ENCODE results near the gene LYPD6.

DNA sequence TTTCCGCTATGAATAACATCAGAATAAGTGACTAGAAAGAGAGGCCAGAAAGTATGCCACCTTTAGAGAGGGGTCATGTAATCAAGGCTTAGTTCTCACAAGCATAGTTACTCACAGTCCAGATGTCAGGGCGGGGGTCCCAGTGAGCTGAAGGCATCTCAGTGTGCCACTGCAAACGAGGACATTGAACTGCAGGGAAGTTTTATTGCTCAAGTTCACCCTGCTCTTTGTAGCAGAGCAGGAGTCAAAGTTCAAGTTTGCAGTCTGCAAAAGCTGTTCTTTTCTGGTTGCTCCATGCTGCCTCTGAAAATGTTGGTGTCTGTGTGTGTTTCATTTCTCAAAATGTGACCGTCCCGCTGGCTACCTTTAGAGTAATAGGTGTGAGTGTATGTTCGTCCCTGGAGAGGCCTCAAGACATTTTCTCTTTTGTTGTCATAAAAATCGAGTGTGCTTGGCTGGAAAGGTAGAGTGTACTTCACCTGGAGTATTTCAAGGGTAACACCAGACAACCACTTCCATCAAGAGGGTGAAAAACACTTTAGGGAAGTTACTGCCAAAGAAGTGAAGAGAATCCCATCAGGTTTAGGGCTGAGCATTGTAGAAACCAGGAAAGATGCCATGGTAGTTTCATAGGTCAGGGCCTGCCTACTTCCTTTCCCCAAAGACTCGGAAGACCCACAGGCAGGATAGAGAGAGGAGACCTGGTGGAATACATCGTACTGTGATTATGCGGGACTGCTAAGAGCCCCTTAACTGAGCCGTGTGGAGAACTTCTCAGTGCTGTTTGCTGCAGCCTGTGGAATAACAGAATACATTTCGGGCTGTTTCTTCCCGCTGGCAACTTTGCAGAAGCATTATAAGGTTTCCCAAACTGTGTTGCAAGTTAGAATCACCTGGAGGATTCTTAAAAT, 89.9 kb downstream of the LYPD6 start:
- TF ChIP-seq POLR2AphosphoS5 (IDR thresholded peaks at IDR 0.05; ENCODE audit: insufficient read depth, low read depth, low read length) (no peak), EZH2 (IDR thresholded peaks at IDR 0.05; ENCODE audit: borderline replicate concordance, low read depth, low read length, severe bottlenecking) (no peak), POLR2A (IDR thresholded peaks at IDR 0.05; ENCODE audit: low read depth, low read length) (no peak), JUN (IDR thresholded peaks at IDR 0.05; ENCODE audit: borderline replicate concordance, insufficient read depth, insufficient read length, low read depth) (no peak), GATA2 (IDR thresholded peaks at IDR 0.05; ENCODE audit: insufficient read depth, insufficient read length, low read depth, low read length) (no peak)
- TF ChIP-seq, protein P1, sequence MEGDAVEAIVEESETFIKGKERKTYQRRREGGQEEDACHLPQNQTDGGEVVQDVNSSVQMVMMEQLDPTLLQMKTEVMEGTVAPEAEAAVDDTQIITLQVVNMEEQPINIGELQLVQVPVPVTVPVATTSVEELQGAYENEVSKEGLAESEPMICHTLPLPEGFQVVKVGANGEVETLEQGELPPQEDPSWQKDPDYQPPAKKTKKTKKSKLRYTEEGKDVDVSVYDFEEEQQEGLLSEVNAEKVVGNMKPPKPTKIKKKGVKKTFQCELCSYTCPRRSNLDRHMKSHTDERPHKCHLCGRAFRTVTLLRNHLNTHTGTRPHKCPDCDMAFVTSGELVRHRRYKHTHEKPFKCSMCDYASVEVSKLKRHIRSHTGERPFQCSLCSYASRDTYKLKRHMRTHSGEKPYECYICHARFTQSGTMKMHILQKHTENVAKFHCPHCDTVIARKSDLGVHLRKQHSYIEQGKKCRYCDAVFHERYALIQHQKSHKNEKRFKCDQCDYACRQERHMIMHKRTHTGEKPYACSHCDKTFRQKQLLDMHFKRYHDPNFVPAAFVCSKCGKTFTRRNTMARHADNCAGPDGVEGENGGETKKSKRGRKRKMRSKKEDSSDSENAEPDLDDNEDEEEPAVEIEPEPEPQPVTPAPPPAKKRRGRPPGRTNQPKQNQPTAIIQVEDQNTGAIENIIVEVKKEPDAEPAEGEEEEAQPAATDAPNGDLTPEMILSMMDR (IDR thresholded peaks at IDR 0.05; ENCODE audit: extremely low read depth in 1 of 2, insufficient read depth in 1 of 2, low read depth in 1 of 2, low read length in 2 of 2), result no peak
- TF ChIP-seq, protein P2, sequence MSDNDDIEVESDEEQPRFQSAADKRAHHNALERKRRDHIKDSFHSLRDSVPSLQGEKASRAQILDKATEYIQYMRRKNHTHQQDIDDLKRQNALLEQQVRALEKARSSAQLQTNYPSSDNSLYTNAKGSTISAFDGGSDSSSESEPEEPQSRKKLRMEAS (IDR thresholded peaks at IDR 0.05; ENCODE audit: insufficient read depth, insufficient read length), result no peak

Measured in endothelial cell of umbilical vein (primary cell).